A549 (cell line): Measurements from ENCODE around the gene PRDM15. TPM values are rescaled to one million over a fixed set of nuclear protein-coding genes. Genes with fewer than 3 reads are reported as not detected.

Source experiments
- ATAC-seq, 2 experiments: fragments of 200-7000 bp in 1 of 2; fragments of >200 bp in 1 of 2; cut with Nextera tagmentation in 1 of 2; cut with Tn5 transposase in 1 of 2; 3 replicates each; pipeline versions ENCODE4 v1.8.0 to v1.9.1; 2018 to 2020; ENCODE audit warnings: mild to moderate bottlenecking in 1 of 2, moderate library complexity in 1 of 2
- CTCF ChIA-PET: fragments of 300-600 bp; sonication (Branson Sonifier 250); formaldehyde crosslinking; extraction: SDS; loops from one replicate; lab custom pipeline; 2021; ENCODE audit warnings: antibody characterized with exemption, inconsistent platforms; lab: Yijun Ruan, JAX
- POLR2A ChIA-PET: fragments of 350-600 bp; formaldehyde crosslinking; extraction: SDS; loops from one replicate; lab custom pipeline; 2021; ENCODE audit warnings: antibody characterized with exemption, inconsistent platforms; lab: Yijun Ruan, JAX
- DNase-seq, 2 experiments: peaks; one replicate each; pipeline versions ENCODE4 v3.0.0 to v3.0.0-alpha.2; 2011 to 2016; ENCODE audit warnings: low read depth in 1 of 2, low spot score in 1 of 2
- FAIRE-seq: peaks from 2 replicates; lab custom pipeline; 2011; peaks lifted over from hg19 to GRCh38; lab: Jason Lieb, UNC
- H3K27ac ChIP-seq, 2 experiments: fragments of >200 bp; sonication (Bioruptor Twin); formaldehyde crosslinking; 3 replicates each; pipeline ENCODE4 v1.5.1; 2016 to 2017
- H3K4me1 ChIP-seq: fragments of >200 bp; sonication (Bioruptor Twin); formaldehyde crosslinking; 3 replicates; pipeline ENCODE4 v1.6.1; 2016
- H3K4me2 ChIP-seq: fragments of >200 bp; sonication (Bioruptor Twin); formaldehyde crosslinking; 3 replicates; pipeline ENCODE4 v1.6.1; 2016
- H3K4me3 ChIP-seq: fragments of >200 bp; sonication (Bioruptor Twin); formaldehyde crosslinking; 3 replicates; pipeline ENCODE4 v1.5.1; 2016
- H3K9me3 ChIP-seq: fragments of >200 bp; sonication (Bioruptor Twin); formaldehyde crosslinking; 3 replicates; pipeline ENCODE4 v1.6.1; 2016
- CBX8 ChIP-seq: fragments of 200-600 bp; sonication (generic); IDR thresholded peaks from 2 replicates; pipeline ENCODE4 v1.6.1; 2016
- CEBPB ChIP-seq, 2 experiments: fragments of >200 bp in 1 of 2; sonication (Bioruptor Twin) in 1 of 2; formaldehyde crosslinking in 1 of 2; IDR thresholded peaks; 2 replicates each; pipeline ENCODE4 v1.6.1; 2012 to 2016
- CHD4 ChIP-seq: fragments of 200-600 bp; sonication (generic); IDR thresholded peaks from 2 replicates; pipeline ENCODE4 v1.6.1; 2016; ENCODE audit warnings: antibody characterized with exemption, mild to moderate bottlenecking, borderline replicate concordance
- ESRRA ChIP-seq: fragments of 150-350 bp; IDR thresholded peaks from 2 replicates; pipeline ENCODE4 v1.6.1; 2014; ENCODE audit warnings: mild to moderate bottlenecking, low read length, borderline replicate concordance
- FOXS1 ChIP-seq: fragments of 250-450 bp; sonication (Bioruptor Pico); IDR thresholded peaks from 2 replicates; pipeline ENCODE4 v1.5.0; 2020; ENCODE audit warnings: mild to moderate bottlenecking, moderate library complexity
- HDAC2 ChIP-seq: fragments of 200-600 bp; sonication (generic); IDR thresholded peaks from 2 replicates; pipeline ENCODE4 v1.6.1; 2016
- HES2 ChIP-seq: fragments of >200 bp; sonication (Bioruptor Twin); formaldehyde crosslinking; IDR thresholded peaks from 2 replicates; pipeline ENCODE4 v1.6.1; 2016
- HEYL ChIP-seq: fragments of 250-450 bp; sonication (Bioruptor Pico); IDR thresholded peaks from 2 replicates; pipeline ENCODE4 v1.8.0; 2021; ENCODE audit warnings: mild to moderate bottlenecking, moderate library complexity
- HOXB13 ChIP-seq: fragments of 250-450 bp; sonication (Bioruptor Pico); IDR thresholded peaks from 2 replicates; pipeline ENCODE4 v1.5.0; 2020; ENCODE audit warnings: low read depth, mild to moderate bottlenecking, moderate library complexity
- HOXB5 ChIP-seq: fragments of 250-450 bp; sonication (Bioruptor Pico); IDR thresholded peaks from 2 replicates; pipeline ENCODE4 v1.5.0; 2020; ENCODE audit warnings: mild to moderate bottlenecking, moderate library complexity
- JUNB ChIP-seq: fragments of >200 bp; sonication (Bioruptor Twin); formaldehyde crosslinking; IDR thresholded peaks from 2 replicates; pipeline ENCODE4 v1.6.1; 2016
- KDM1A ChIP-seq: fragments of 200-600 bp; sonication (generic); IDR thresholded peaks from 2 replicates; pipeline ENCODE4 v1.6.1; 2016; ENCODE audit warnings: low read depth, mild to moderate bottlenecking
- MAFK ChIP-seq: fragments of 450-650 bp; IDR thresholded peaks from 2 replicates; pipeline ENCODE4 v1.6.1; 2014; ENCODE audit not compliant: partially characterized antibody
- MYC ChIP-seq: IDR thresholded peaks from 2 replicates; pipeline ENCODE4 v1.6.1; 2012; ENCODE audit warnings: mild to moderate bottlenecking, inconsistent platforms, low read length, improper control_type of control experiment, borderline replicate concordance
- NFE2L2 ChIP-seq: fragments of 150-350 bp; conservative IDR thresholded peaks from 2 replicates; pipeline ENCODE4 v1.6.1; 2014; ENCODE audit warnings: low read length
- POLR2A ChIP-seq: IDR thresholded peaks from 2 replicates; pipeline ENCODE4 v1.6.1; 2012; ENCODE audit warnings: mild to moderate bottlenecking, low read length
- POLR2AphosphoS2 ChIP-seq: conservative IDR thresholded peaks from 2 replicates; pipeline ENCODE4 v1.6.1; 2012; ENCODE audit warnings: low read length, improper control_type of control experiment, inconsistent platforms
- RCOR1 ChIP-seq: fragments of 150-350 bp; IDR thresholded peaks from 2 replicates; pipeline ENCODE4 v1.6.1; 2014; ENCODE audit warnings: antibody characterized with exemption, low read length, low read depth
- RNF2 ChIP-seq: fragments of 200-600 bp; sonication (generic); IDR thresholded peaks from 2 replicates; pipeline ENCODE4 v1.6.1; 2016; ENCODE audit warnings: low read depth, mild to moderate bottlenecking, antibody characterized with exemption, moderate library complexity, borderline replicate concordance
- TFCP2L1 ChIP-seq: fragments of 250-450 bp; sonication (Bioruptor Pico); IDR thresholded peaks from 2 replicates; pipeline ENCODE4 v1.5.0; 2021; ENCODE audit warnings: mild to moderate bottlenecking
- ZC3H11A ChIP-seq: fragments of 450-650 bp; IDR thresholded peaks from 2 replicates; pipeline ENCODE4 v1.6.1; 2014; ENCODE audit warnings: antibody characterized with exemption, mild to moderate bottlenecking
- ZNF302 ChIP-seq: fragments of 250-450 bp; sonication (Bioruptor Pico); IDR thresholded peaks from 2 replicates; pipeline ENCODE4 v1.9.0; 2021; ENCODE audit warnings: inconsistent platforms, mild to moderate bottlenecking, moderate library complexity
- ZSCAN20 ChIP-seq: fragments of 250-450 bp; sonication (Bioruptor Pico); IDR thresholded peaks from 2 replicates; pipeline ENCODE4 v1.8.0; 2022; ENCODE audit warnings: mild to moderate bottlenecking, moderate library complexity
- WGBS: methylation state at CpG from one replicate; pipeline ENCODE4 v1.1.6; 2017; ENCODE audit errors: missing lambda C conversion rate; 5-methylcytosine and 5-hydroxymethylcytosine counted together
- polyA plus RNA-seq, 4 experiments: library from polyadenylated mRNA; depleted of rRNA in 3 of 4; stranded (reverse); fragments of >200 nt; fragmentation: RNase III in 1 of 4; extraction: RNeasy Plus Mini Kit Qiagen cat#74134 plus additional on column Dnase treatment in 1 of 4; gene quantifications; 2 replicates in 3 of 4; 3 replicates in 1 of 4; pipeline ENCODE4 v1.2.3, GENCODE V29; 2011 to 2017
- TF ChIP-seq, protein P1 (sequence below): fragments of 450-650 bp; IDR thresholded peaks from 2 replicates; pipeline ENCODE4 v1.6.1; 2014; ENCODE audit warnings: antibody characterized with exemption

Gene PRDM15
- polyA plus RNA-seq, 2 of the 4 experiments (the other 2 are of a cell fraction): 4.5 to 6.1 TPM

GRCh38 chr21:41837756-41838297 is 41.3 kb downstream of the PRDM15 start (continued):
- no peak for TF ChIP-seq HES2
- no peak for TF ChIP-seq KDM1A
- no peak for TF ChIP-seq NFE2L2
- TF ChIP-seq ZC3H11A: no peak
- TF ChIP-seq, all 56 proteins: peak for 0

DNA sequence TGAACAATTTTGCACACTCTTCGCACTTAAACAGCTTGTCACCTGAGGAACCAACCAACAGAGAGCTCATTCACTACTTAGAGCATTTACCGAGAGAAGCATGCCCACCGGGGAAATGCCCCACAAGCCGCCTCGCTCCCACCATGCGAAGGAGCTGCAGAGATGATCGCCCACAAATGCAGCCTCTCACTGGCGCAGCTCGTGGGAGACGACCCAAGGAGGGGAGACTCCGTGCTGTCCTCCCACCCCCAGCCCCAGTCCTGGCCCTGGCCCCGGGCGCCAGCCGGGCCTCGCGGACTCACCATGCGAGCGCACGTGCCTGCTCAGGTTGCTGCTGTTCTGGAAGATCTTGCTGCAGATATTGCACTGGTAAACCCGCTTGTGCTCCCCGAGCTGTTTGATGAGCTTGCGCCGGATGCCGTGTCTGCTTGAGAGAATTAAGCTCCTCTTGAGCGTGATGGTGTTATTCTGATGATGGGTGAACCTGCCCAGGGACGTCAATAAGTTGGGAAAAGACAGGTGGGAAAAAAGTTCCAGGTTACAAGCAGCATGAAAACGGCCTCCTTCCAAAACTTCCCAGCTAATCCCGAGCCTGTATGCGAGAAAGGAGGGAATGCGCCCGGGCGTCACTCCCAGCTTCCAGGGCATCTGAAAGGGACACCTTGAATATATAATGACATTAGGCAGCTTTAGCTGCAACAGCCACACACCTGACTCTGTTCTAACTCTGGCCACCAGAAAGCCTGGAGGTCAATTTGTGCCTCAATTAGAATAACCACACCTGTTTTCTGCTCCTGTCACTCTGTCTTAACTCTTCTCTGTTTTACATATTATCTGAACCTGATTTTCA is 42.8 kb downstream of the PRDM15 start:
- H3K9me3 ChIP-seq: peaks cover 5% of the 10 kb centered on the region; the same call in 1 of the 3 replicates
- no peak overlapping the region for H3K4me3 ChIP-seq
- H3K4me1 ChIP-seq: no peaks in the 10 kb centered on the region
- no peak overlapping the region for H3K4me2 ChIP-seq
- TF ChIP-seq CBX8 (no peak), HOXB13 (CRISPR knock-in tag) (no peak), MYC (no peak), POLR2A (no peak), POLR2AphosphoS2 (no peak), RNF2 (no peak), CEBPB (IDR thresholded peaks at IDR 0.05) (no peak), HES2 (no peak), ZSCAN20 (CRISPR knock-in tag) (no peak), FOXS1 (CRISPR knock-in tag) (no peak), HDAC2 (no peak), ESRRA (no peak), MAFK (no peak), HEYL (no peak), CHD4 (no peak), RCOR1 (no peak), TFCP2L1 (no peak)
- TF ChIP-seq, protein P1, sequence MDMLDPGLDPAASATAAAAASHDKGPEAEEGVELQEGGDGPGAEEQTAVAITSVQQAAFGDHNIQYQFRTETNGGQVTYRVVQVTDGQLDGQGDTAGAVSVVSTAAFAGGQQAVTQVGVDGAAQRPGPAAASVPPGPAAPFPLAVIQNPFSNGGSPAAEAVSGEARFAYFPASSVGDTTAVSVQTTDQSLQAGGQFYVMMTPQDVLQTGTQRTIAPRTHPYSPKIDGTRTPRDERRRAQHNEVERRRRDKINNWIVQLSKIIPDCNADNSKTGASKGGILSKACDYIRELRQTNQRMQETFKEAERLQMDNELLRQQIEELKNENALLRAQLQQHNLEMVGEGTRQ: no peak
- H3K27ac ChIP-seq: no peak overlapping the region
- DNase-seq (no peak), FAIRE-seq (no peak), ATAC-seq (no peak)
- POLR2A ChIA-PET: no interaction called here
- WGBS: 94% methylated on average over 21 of the region's 32 CpGs
- CTCF ChIA-PET: interaction anchor here (0.8 to 1.6 kb wide), 3 partner anchors 20 to 224 kb away, joined by 3 to 8 read pairs (median 3); no protein-coding TSS in a partner anchor

GRCh38 chr21:41835711-41836154 is 43.4 kb downstream of the PRDM15 start:
- Histone ChIP-seq H3K4me3 (no peak overlapping the region), H3K4me2 (no peak overlapping the region)
- TF ChIP-seq JUNB (no peak), HOXB13 (CRISPR knock-in tag) (no peak), HOXB5 (CRISPR knock-in tag) (no peak), ZNF302 (CRISPR knock-in tag) (no peak), CEBPB (IDR thresholded peaks at IDR 0.05) (no peak)
- TF ChIP-seq, all 56 proteins: peak for 0
- ChIA-PET POLR2A (no interaction called here), CTCF (interaction anchor here (0.8 to 1.3 kb wide), 2 partner anchors 19 to 97 kb away, joined by 3 read pairs; no protein-coding TSS in a partner anchor)
- no peak for ATAC-seq
- Histone ChIP-seq H3K4me1 (no peaks in the 10 kb centered on the region), H3K9me3 (no peaks in the 10 kb centered on the region), H3K27ac (no peak overlapping the region)
- DNase-seq: no peak
- FAIRE-seq: no peak
- WGBS: 93% methylated on average over 7 of the region's 10 CpGs
